ENCODE measurements around the gene RUNX2.

Gene RUNX2

DNA sequence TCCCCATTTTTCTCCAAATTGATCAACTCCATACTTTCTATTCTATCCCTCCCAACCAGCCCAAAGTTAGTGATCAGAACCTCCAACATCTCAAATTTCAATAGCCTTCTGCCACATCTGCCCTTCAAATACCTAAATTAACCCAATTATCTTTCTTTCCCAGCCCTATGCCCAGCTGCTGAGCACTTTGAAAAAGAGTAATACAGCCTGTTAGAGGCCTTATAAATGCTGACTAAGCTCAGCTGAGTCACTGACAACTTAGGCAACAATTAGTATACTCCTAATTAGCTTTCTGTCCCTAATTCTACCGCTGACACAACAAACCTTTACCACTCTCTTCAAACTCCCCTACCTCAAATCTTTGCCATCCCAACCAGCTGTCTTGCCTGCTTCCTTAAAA lies 23.5 kb downstream of the RUNX2 start:
- no peak for DNase-seq

GRCh38 chr6:45353654-45354053 lies 25.5 kb downstream of the RUNX2 start:
- DNase-seq = no peak

DNA sequence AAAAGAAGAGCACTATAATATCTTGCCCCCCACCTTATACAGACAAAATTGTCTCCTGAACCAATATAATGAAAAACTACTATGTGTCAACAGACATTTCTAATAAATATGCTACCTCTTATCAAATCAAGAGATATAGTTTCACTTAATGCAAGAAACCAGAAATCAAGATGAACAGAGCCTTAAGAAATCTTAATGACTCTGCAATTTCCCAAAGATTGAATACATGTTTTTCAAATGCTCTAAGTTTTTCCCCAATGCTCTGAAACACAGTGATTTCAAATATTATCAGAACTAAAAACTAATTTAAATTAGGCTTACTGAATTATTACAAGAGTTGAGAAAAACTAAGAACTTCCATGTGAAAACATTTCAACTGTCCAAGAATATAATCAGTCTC lies 36.3 kb downstream of the RUNX2 start:
- no peak for DNase-seq

DNA sequence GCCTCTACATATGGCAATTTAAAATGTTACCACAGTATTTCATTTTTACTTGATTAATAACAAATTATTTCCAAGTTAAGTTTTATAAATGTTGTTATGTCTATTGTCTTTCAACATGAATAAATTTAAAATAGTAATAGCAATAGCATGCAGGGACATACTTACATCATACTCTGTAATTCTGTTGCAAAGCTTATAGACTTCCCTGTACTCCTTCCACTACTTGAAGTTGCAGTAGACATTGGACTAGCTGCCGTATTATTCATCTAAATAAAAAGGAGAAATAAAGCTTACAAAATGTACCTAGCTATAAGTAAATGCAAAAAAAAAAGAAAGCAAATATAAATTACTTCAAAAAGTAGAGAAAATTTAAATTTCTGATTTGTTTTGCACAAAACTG lies 36.9 kb downstream of the RUNX2 start:
- no peak for DNase-seq

- no peak for DNase-seq
These were observed 38.4 kb downstream of the RUNX2 start for GRCh38 chr6:45366534-45366933.

GRCh38 chr6:45367999-45368398 lies 39.9 kb downstream of the RUNX2 start:
- no peak for DNase-seq

DNA sequence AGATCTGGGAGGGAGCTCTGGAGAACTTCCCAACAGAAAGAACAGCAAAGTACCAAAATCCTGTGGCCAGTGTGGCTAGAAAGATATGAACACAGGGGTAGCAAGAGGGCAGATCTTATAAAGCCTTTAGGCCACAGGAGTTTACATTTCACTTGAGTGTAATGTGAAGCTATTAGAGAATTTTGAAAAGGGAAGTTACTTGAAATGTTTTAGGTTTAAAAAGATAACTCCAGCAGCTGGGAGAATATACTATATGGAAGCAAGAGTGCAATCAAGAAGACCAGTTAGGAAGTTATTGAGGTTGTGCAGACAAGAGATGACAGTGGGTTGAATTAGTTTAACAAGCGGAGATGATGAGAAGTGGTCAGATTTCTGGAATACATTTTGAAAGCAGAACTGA lies 41.7 kb downstream of the RUNX2 start:
- DNase-seq = no peak

DNA sequence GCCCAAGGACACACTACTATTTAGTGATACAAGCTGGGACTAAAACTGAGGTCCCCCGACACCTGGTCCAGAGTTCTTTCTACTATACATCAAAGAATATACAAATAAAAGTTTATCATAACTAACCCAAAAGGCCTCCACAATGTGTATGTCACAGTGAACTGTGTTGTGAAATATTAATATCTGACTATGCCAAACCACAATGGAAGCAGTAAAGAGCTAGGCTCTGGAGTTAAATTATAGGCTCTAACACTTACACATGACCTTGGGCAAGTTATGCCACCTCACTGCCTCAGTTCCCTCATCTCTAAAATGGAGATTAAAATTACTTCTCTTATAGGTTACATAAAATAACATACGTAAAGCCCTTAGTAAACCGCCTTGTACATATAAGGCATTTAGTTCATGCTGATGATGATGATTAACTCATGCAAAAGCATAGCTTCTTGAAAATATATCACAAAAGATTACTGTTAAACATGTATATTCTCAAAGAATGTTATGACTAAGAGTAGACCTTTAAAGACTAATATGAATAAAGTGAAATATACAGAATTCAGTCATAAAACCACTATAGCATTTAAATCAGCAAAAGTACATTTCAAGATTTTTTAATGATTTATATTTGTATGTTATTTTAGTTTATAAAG lies 43.9 kb downstream of the RUNX2 start:
- no peak for DNase-seq

- no peak for DNase-seq
These were observed 47.3 kb downstream of the RUNX2 start for GRCh38 chr6:45375449-45375848.

- no peak for DNase-seq
These were observed 48.3 kb downstream of the RUNX2 start for GRCh38 chr6:45376310-45377042.

DNA sequence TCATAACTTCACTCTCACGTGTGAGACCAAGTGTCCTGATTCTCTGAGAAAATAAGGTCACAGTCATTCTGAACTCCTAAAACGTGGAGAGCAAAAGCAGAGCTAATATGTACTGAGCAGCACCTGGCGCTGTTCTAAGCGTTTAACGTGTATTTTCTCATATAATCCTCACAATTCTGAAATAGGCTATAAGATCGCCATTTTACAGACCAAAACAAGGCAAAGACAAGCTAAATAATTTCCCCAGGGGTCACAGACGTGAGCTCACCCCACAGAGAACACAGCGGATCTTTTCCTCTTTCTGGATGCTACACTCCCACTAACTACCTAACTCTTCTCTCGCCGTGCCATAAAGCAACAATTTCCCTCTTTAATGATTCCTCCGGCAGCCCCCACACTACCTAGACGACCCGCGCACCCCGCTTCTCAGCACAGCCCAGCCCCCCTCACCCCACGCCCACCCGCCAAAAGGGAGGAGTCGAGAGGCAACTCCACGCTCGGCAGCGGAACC lies 49.0 kb downstream of the RUNX2 start:
- peak; percentile 73 for DNase-seq

DNA sequence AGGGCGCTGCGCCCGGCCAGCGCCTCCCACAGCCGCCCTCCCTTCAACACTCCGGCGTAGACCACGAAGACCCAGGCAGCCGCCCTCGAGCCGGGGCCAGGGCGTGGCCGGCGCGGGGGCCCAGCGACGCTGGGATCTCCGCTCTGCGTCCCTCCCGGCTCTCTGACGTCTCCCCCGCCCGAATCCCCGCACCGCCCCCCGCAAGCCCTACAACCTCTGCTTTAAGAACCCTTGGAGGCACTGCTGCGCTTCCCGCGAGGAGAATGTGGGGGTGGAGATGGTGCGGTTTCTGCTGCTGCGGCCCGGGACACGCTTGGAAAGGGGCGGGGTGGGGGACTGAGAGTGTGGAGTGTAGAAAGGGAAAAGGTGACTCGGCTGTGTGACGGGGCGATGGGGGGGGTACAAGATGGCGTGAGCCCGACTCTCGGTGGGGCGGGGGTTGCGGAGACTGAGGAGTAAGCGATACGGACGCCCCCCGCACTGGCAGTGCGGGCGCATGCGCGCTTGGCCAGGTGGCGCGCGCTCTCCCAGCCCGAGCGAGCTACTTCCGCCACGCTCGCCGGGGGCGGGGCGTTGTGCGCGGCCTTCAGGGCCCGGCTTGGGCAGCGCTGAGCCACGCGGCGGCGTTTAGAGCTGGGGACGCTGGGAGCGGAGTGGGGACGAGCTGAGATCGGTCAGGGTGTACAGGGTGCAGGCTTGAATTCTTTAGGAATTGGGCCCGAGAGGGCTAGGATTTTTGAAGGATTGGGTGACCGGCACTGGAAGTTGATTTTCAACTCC lies 49.6 kb downstream of the RUNX2 start, which contains the start of gene SUPT3H:
SUPT3H (minus strand) TSS at position 381 of the 780 bp plus-strand sequence.
- DNase-seq = peak; percentile 85

DNA sequence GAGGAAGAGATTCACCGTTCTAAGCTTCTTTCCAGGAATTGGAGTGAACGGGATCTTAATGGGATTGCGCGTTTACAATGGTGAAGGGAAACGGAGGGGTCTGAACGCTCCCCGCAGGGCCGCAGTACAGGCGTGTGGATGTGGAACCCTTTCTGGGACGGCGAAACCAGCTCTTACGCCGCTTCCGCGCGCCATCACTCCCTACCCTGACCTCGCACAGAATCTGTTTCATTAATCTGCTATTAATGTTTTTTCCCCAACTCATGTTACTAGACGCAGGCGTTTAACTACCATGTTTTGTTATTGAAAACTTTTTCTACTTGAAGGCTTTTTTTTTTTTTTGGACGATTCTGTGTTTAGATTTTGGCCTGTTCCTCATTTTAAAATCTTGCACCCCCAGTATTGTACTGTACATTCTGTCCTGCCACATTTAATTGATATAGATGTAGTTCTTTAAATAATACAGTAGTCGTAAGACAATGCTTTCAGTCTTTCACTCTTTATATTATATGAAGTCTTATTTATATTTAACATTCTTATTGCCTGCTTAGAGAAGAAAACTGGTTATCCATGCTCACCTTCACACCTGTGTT lies 50.3 kb downstream of the RUNX2 start:
- no peak for DNase-seq

DNA sequence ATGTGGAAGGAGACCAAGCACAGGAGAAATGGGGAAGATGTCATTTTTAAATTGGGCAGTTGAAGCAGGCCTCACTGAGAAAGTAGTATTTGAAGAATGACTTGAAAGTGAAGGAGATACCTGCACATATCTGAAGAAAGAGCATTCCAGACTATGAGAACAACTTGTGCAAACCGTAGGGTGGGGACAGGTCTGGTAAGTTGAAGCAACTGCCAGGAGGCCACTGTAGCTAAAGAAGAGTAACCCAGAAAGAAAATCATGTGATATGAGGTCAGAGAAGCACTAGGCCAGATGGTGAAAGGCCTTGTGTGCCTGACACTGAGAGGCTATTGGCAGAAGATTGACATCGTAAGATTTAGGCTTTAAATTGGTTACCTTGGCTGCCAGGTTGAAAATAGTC lies 54.3 kb downstream of the RUNX2 start:
- DNase-seq = no peak

GRCh38 chr6:45386501-45386900 lies 58.4 kb downstream of the RUNX2 start:
- no peak for DNase-seq

DNA sequence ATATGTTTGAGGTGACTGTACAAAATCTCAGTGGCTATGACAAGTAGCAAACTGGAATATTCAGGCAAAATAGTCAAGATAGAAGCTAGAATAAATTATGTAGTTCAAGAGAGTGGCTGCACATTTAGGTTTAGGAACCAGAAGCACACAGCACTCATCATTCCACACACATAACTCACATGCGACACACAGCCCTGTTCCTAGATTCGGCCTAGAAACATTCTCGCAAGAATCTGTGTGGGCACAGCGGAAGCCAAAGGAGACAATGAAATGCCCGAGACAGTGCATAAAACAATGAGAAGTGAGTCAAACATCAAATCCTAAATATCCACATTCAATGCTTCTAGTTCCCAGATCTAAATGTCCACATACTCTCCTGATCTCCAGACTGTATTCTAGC lies 59.1 kb downstream of the RUNX2 start:
- no peak for DNase-seq

DNA sequence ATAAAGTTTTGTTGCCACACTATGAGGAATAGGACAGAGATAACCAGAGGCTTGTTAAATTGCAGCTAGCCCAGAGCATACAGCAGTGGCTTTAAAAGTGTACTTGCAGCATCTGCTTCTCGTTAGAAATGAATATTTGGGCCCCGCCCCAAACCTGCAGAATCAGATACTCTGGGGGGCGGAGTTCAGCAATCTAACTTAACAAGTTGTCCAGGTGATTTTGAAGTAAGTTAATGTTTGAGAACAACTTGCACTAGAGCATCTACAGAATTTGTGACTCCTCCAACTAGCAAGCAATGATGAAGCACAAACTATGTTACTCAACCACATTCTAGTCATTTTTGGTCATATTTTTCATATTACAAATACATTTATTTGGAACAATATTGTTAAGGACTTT lies 60.2 kb downstream of the RUNX2 start:
- no peak for DNase-seq

- DNase-seq = no peak
These were observed 66.5 kb downstream of the RUNX2 start for GRCh38 chr6:45394586-45395095.

DNA sequence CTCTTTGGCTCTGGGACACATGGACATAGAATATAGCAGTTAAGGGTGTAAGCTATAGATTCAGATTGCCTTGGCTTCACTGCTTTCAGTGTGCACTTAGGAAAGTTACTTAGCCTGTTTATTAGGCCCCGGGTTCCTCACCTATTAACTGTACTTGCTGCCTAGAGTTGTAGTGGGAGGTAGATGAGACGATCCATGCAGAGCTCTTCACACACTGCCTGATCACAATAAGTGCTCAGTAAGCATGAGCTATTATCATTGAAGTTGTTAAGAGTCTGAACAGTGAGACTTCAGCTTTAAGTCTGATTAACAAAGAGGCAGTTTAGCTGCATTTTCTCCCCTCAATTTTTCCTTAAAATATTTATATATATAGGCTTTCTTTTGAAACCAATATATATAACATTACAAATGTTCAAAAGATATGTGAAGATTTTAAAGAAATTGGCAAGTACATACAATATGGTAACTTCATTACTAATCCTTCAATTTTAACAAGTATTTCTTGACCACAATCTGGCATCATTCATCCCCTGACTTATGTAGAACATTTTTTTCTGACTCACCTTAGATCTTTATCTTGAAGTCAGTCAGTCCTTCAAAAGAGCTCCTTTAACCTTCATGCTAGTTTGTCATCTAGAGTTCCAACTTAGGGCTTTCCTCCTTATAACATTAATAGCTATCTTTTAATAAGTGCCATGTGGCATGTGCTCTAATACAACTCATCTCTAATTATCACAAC lies 70.1 kb downstream of the RUNX2 start:
- no peak for DNase-seq

DNA sequence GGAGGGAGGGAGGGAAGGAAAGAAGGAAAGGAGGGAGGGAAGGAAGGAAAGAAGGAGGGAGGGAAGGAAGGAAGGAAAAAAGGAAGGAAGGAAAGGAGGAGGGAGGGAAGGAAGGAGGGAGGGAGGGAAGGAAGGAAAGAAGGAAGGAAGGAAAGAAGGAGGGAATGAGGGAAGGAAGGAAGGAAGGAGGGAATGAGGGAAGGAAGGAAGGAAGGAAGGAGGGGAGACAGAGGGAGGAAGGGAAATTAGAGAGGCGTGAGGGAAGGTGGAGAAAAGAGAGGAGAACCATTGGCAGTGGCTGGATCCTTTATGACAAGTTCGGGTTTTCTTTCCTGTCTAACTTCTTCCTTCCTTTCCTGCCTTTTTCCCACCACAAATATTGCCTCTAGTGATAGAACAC lies 71.9 kb downstream of the RUNX2 start:
- DNase-seq = no peak

GRCh38 chr6:45411959-45412358 lies 83.8 kb downstream of the RUNX2 start:
- DNase-seq = no peak

GRCh38 chr6:45415315-45415714 lies 87.2 kb downstream of the RUNX2 start:
- no peak for DNase-seq

Measured in activated CD4-positive, alpha-beta T cell treated with anti-CD3 and anti-CD28 coated beads, Interleukin-2, amount 50 U/mL, for 1 hour (primary cell).